GM12878 (cell line): ENCODE results near the gene EXOC4. TPM values are rescaled to one million over a fixed set of nuclear protein-coding genes. Genes with fewer than 3 reads are reported as not detected.

ENCODE experiments used
- ATAC-seq: fragments of 200-7000 bp; cut with Tn5 transposase; 3 replicates; pipeline ENCODE4 v1.9.1; 2020; ENCODE audit warnings: mild to moderate bottlenecking, moderate library complexity
- BruUV-seq: library from RNA; stranded (reverse); fragments of 400-500 nt; replicated peaks from 2 replicates; lab custom pipeline; 2021; lab: Mats Ljungman, UMichigan
- CTCF ChIA-PET: fragments of 300-600 bp; sonication (Branson Sonifier 250); formaldehyde crosslinking; extraction: SDS; loops from one replicate; lab custom pipeline; 2021; ENCODE audit warnings: inconsistent platforms; lab: Yijun Ruan, JAX
- POLR2A ChIA-PET: fragments of 350-600 bp; formaldehyde crosslinking; extraction: SDS; loops from one replicate; lab custom pipeline; 2021; ENCODE audit warnings: inconsistent platforms; lab: Charles Lee
- RAD21 ChIA-PET: fragments of 300-600 bp; sonication (Branson Sonifier 250); formaldehyde crosslinking; loops from one replicate; lab custom pipeline; 2023; ENCODE audit warnings: antibody characterized with exemption; ENCODE audit not compliant: unreplicated experiment; lab: Charles Lee
- SMC1A ChIA-PET: fragments of 300-600 bp; sonication (Branson Sonifier 250); formaldehyde crosslinking; loops from one replicate; lab custom pipeline; 2023; ENCODE audit not compliant: unreplicated experiment, uncharacterized antibody; lab: Charles Lee
- DNase-seq: peaks from one replicate; pipeline ENCODE4 v3.0.0-alpha.2; 2011; ENCODE audit warnings: low read depth, low spot score
- FAIRE-seq: peaks from 3 replicates; lab custom pipeline; 2011; peaks lifted over from hg19 to GRCh38; lab: Jason Lieb, UNC
- H2AFZ ChIP-seq: 2 replicates; pipeline ENCODE4 v1.6.0; 2011; ENCODE audit warnings: low read depth, low read length, control low read depth; ENCODE audit not compliant: control insufficient read depth
- H3K27ac ChIP-seq: 2 replicates; pipeline ENCODE4 v1.5.1; 2011; ENCODE audit warnings: control low read depth; ENCODE audit not compliant: control insufficient read depth, insufficient read depth
- H3K27me3 ChIP-seq, 2 experiments: replicated peaks in 1 of 2; 2 replicates each; pipeline versions ENCODE4 v1.6.0 to v1.6.1; 2011; ENCODE audit warnings: low read length in 1 of 2; ENCODE audit not compliant: control insufficient read depth in 2 of 2, insufficient read depth in 2 of 2
- H3K36me3 ChIP-seq, 2 experiments: 2 replicates each; pipeline ENCODE4 v1.5.1; 2011; ENCODE audit warnings: low read length in 1 of 2; ENCODE audit not compliant: control insufficient read depth in 2 of 2, insufficient read depth in 2 of 2
- H3K4me1 ChIP-seq: 2 replicates; pipeline ENCODE4 v1.6.1; 2011; ENCODE audit warnings: mild to moderate bottlenecking, low read length, moderate library complexity, mixed read lengths; ENCODE audit not compliant: control insufficient read depth, insufficient read depth
- H3K4me2 ChIP-seq: 2 replicates; pipeline ENCODE4 v1.6.0; 2011; ENCODE audit warnings: control low read depth; ENCODE audit not compliant: control insufficient read depth, insufficient read depth
- H3K4me3 ChIP-seq: fragments of 200-600 bp; sonication (generic); 2 replicates; pipeline ENCODE4 v1.5.1; 2016
- H3K79me2 ChIP-seq: 2 replicates; pipeline ENCODE4 v1.6.0; 2011; ENCODE audit warnings: low read length; ENCODE audit not compliant: control insufficient read depth, insufficient read depth
- H3K9ac ChIP-seq: 2 replicates; pipeline ENCODE4 v1.8.0; 2011; ENCODE audit warnings: low read length, control low read depth, mixed read lengths; ENCODE audit not compliant: control insufficient read depth, insufficient read depth
- H3K9me3 ChIP-seq: replicated peaks from 3 replicates; pipeline ENCODE4 v1.5.1; 2011; ENCODE audit warnings: mild to moderate bottlenecking, low read length; ENCODE audit not compliant: control insufficient read depth, insufficient read depth
- H4K20me1 ChIP-seq: 2 replicates; pipeline ENCODE4 v1.6.0; 2011; ENCODE audit not compliant: control insufficient read depth, insufficient read depth
- ASH2L ChIP-seq: fragments of 300-600, 200-600 bp; sonication (generic); IDR thresholded peaks from 2 replicates; pipeline ENCODE4 v1.6.1; 2017; ENCODE audit warnings: low read depth, mild to moderate bottlenecking, borderline replicate concordance
- HDGF ChIP-seq: fragments of 450-650 bp; IDR thresholded peaks from 2 replicates; pipeline ENCODE4 v1.6.1; 2016; ENCODE audit warnings: antibody characterized with exemption
- IKZF2 ChIP-seq, 2 experiments: fragments of 450-650 bp; IDR thresholded peaks; 2 replicates each; pipeline ENCODE4 v1.6.1; 2017; ENCODE audit warnings: mild to moderate bottlenecking in 2 of 2, moderate library complexity in 2 of 2
- MTA3 ChIP-seq: IDR thresholded peaks from 2 replicates; pipeline ENCODE4 v1.6.1; 2012; ENCODE audit warnings: low read length, inconsistent platforms, borderline replicate concordance
- MYB ChIP-seq: fragments of 150-350 bp; IDR thresholded peaks from 2 replicates; pipeline ENCODE4 v1.6.1; 2014; ENCODE audit warnings: mild to moderate bottlenecking, low read depth, low read length, borderline replicate concordance
- PML ChIP-seq: IDR thresholded peaks from 2 replicates; pipeline ENCODE4 v1.6.1; 2012; ENCODE audit warnings: low read length, inconsistent platforms
- POLR2AphosphoS2 ChIP-seq: IDR thresholded peaks from 2 replicates; pipeline ENCODE4 v1.6.1; 2011; ENCODE audit warnings: low read depth, mild to moderate bottlenecking, low read length, improper control_type of control experiment, moderate library complexity
- POLR2AphosphoS5 ChIP-seq: IDR thresholded peaks from 2 replicates; pipeline ENCODE4 v1.6.1; 2011; ENCODE audit warnings: mild to moderate bottlenecking, low read length, inconsistent platforms
- SREBF2 ChIP-seq: IDR thresholded peaks from 2 replicates; pipeline ENCODE4 v1.6.1; 2012; ENCODE audit warnings: mild to moderate bottlenecking, low read length
- YY1 ChIP-seq: IDR thresholded peaks from 2 replicates; pipeline ENCODE4 v1.6.1; 2011; ENCODE audit warnings: low read depth, mild to moderate bottlenecking, low read length
- WGBS: methylation state at CpG from one replicate; pipeline ENCODE4 v1.1.6; 2016; ENCODE audit warnings: low lambda C conversion rate; ENCODE audit not compliant: insufficient replicate concordance, insufficient coverage; ENCODE audit errors: missing lambda C conversion rate; 5-methylcytosine and 5-hydroxymethylcytosine counted together
- in situ Hi-C: fragments of 300-500 bp; cut with MboI; formaldehyde crosslinking; loops from 9 replicates; pipeline ENCODE4 v1.14.3; 2018; ENCODE audit warnings: mixed read lengths
- intact Hi-C: fragments of 100-400 bp; cut with micrococcal nuclease; formaldehyde crosslinking; loops from one replicate; pipeline ENCODE4 v1.14.2; 2022; ENCODE audit not compliant: unreplicated experiment
- polyA plus RNA-seq, 11 experiments: library from polyadenylated mRNA; depleted of rRNA in 4 of 11; unstranded in 6 of 11; stranded (reverse) in 5 of 11; fragments of >200 nt; fragmentation: Nextera tagmentation in 4 of 11; fragmentation: Illumina TruSeq in 1 of 11; extraction: Ambion mirVana in 4 of 11; extraction: Trizol in 1 of 11; gene quantifications; 1 replicate in 1 of 11; 2 replicates in 10 of 11; pipeline versions ENCODE4 v1.2.1 to v1.2.3, GENCODE V29; 2011 to 2016; ENCODE audit warnings: inconsistent platforms in 2 of 11, missing spikeins in 2 of 11, low read depth in 1 of 11
- total RNA-seq, 4 experiments: library from RNA; depleted of rRNA in 3 of 4; stranded (reverse); fragments of >200 nt in 3 of 4; fragmentation: Illumina TruSeq in 1 of 4; extraction: Trizol in 1 of 4; gene quantifications; 2 replicates each; pipeline versions ENCODE4 v1.2.1 to v1.2.3, GENCODE V29; 2013 to 2021
- TF ChIP-seq, protein P1 (sequence below): fragments of 450-650 bp; IDR thresholded peaks from 2 replicates; pipeline ENCODE4 v1.6.1; 2017; ENCODE audit warnings: mild to moderate bottlenecking, moderate library complexity
- TF ChIP-seq, protein P2 (sequence below): IDR thresholded peaks from 2 replicates; pipeline ENCODE4 v1.6.1; 2012; ENCODE audit warnings: low read depth, low read length, improper control_type of control experiment
- TF ChIP-seq, protein P3 (sequence below): IDR thresholded peaks from 2 replicates; pipeline ENCODE4 v1.6.1; 2011; ENCODE audit warnings: borderline replicate concordance, low read depth, mild to moderate bottlenecking, moderate library complexity, mixed read lengths, low read length; ENCODE audit not compliant: insufficient read depth; ENCODE audit errors: extremely low read length
- TF ChIP-seq, protein P4 (sequence below): fragments of 450-650 bp; IDR thresholded peaks from 2 replicates; pipeline ENCODE4 v1.6.1; 2016; ENCODE audit warnings: mild to moderate bottlenecking, moderate library complexity, borderline replicate concordance

Gene EXOC4
- total and polyA plus RNA-seq, 10 of the 15 experiments (the other 5 are each of a cell fraction or from before 2014, with no cell fraction given), result 13.2 to 44.5 (median 29.6) TPM

DNA sequence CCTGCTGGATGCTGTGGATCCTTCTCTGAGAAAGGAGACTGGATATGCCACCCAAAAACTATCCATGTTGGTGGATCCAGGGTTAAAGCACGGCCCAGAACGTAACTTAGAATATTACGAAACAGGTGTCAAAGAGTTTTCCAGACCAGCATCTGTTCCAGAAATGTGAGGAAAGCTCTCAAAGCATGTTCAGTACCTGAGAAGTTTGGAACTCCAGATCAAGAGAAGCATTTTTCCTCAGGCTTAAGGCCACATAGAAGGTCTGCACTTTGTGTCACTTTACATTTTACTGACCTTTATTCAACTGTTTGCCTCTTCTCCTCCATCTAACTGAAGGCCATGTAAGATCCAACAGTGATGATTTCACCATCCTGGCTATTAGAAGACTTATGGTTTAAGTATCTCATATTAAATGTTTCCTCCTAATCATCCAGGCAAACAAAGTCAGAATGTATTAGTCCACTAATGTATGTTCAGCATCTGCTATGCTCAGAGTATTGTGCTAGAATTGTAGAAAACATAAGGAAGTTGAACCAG lies 533.6 kb downstream of the EXOC4 start:
- Histone ChIP-seq H3K27me3 (no peaks in the 10 kb centered on the region), H3K4me2 (no peak overlapping the region), H3K9ac (no peak overlapping the region), H3K4me1 (no peaks in the 10 kb centered on the region), H3K9me3 (no peaks in the 10 kb centered on the region), H3K4me3 (no peak overlapping the region), H2AFZ (no peak overlapping the region), H3K27ac (no peak overlapping the region), H4K20me1 (no peaks in the 10 kb centered on the region; the same call in 1 of the 2 replicates), H3K79me2 (no peaks in the 10 kb centered on the region), H3K36me3 (no peaks in the 10 kb centered on the region)
- DNase-seq (no peak), ATAC-seq (no peak), FAIRE-seq (no peak)
- ChIA-PET POLR2A (no interaction called here), SMC1A (no interaction called here), RAD21 (no interaction called here), CTCF (no interaction called here)
- in situ Hi-C loops (no loop called here), intact Hi-C loops (no loop called here)
- 63% methylated on average over 3 of the region's 3 CpGs for WGBS
- no TSS peak for BruUV-seq
- TF ChIP-seq HDGF (no peak), SREBF2 (no peak), POLR2AphosphoS2 (no peak), MYB (no peak), POLR2AphosphoS5 (no peak), MTA3 (no peak), IKZF2 (IDR thresholded peaks at IDR 0.05) (no peak), YY1 (no peak), PML (no peak), ASH2L (no peak)
- TF ChIP-seq, protein P1, sequence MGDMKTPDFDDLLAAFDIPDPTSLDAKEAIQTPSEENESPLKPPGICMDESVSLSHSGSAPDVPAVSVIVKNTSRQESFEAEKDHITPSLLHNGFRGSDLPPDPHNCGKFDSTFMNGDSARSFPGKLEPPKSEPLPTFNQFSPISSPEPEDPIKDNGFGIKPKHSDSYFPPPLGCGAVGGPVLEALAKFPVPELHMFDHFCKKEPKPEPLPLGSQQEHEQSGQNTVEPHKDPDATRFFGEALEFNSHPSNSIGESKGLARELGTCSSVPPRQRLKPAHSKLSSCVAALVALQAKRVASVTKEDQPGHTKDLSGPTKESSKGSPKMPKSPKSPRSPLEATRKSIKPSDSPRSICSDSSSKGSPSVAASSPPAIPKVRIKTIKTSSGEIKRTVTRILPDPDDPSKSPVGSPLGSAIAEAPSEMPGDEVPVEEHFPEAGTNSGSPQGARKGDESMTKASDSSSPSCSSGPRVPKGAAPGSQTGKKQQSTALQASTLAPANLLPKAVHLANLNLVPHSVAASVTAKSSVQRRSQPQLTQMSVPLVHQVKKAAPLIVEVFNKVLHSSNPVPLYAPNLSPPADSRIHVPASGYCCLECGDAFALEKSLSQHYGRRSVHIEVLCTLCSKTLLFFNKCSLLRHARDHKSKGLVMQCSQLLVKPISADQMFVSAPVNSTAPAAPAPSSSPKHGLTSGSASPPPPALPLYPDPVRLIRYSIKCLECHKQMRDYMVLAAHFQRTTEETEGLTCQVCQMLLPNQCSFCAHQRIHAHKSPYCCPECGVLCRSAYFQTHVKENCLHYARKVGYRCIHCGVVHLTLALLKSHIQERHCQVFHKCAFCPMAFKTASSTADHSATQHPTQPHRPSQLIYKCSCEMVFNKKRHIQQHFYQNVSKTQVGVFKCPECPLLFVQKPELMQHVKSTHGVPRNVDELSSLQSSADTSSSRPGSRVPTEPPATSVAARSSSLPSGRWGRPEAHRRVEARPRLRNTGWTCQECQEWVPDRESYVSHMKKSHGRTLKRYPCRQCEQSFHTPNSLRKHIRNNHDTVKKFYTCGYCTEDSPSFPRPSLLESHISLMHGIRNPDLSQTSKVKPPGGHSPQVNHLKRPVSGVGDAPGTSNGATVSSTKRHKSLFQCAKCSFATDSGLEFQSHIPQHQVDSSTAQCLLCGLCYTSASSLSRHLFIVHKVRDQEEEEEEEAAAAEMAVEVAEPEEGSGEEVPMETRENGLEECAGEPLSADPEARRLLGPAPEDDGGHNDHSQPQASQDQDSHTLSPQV, result no peak
- TF ChIP-seq, protein P2, sequence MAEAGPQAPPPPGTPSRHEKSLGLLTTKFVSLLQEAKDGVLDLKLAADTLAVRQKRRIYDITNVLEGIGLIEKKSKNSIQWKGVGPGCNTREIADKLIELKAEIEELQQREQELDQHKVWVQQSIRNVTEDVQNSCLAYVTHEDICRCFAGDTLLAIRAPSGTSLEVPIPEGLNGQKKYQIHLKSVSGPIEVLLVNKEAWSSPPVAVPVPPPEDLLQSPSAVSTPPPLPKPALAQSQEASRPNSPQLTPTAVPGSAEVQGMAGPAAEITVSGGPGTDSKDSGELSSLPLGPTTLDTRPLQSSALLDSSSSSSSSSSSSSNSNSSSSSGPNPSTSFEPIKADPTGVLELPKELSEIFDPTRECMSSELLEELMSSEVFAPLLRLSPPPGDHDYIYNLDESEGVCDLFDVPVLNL, result no peak
- TF ChIP-seq, protein P3, sequence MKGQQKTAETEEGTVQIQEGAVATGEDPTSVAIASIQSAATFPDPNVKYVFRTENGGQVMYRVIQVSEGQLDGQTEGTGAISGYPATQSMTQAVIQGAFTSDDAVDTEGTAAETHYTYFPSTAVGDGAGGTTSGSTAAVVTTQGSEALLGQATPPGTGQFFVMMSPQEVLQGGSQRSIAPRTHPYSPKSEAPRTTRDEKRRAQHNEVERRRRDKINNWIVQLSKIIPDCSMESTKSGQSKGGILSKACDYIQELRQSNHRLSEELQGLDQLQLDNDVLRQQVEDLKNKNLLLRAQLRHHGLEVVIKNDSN, result no peak
- TF ChIP-seq, protein P4, sequence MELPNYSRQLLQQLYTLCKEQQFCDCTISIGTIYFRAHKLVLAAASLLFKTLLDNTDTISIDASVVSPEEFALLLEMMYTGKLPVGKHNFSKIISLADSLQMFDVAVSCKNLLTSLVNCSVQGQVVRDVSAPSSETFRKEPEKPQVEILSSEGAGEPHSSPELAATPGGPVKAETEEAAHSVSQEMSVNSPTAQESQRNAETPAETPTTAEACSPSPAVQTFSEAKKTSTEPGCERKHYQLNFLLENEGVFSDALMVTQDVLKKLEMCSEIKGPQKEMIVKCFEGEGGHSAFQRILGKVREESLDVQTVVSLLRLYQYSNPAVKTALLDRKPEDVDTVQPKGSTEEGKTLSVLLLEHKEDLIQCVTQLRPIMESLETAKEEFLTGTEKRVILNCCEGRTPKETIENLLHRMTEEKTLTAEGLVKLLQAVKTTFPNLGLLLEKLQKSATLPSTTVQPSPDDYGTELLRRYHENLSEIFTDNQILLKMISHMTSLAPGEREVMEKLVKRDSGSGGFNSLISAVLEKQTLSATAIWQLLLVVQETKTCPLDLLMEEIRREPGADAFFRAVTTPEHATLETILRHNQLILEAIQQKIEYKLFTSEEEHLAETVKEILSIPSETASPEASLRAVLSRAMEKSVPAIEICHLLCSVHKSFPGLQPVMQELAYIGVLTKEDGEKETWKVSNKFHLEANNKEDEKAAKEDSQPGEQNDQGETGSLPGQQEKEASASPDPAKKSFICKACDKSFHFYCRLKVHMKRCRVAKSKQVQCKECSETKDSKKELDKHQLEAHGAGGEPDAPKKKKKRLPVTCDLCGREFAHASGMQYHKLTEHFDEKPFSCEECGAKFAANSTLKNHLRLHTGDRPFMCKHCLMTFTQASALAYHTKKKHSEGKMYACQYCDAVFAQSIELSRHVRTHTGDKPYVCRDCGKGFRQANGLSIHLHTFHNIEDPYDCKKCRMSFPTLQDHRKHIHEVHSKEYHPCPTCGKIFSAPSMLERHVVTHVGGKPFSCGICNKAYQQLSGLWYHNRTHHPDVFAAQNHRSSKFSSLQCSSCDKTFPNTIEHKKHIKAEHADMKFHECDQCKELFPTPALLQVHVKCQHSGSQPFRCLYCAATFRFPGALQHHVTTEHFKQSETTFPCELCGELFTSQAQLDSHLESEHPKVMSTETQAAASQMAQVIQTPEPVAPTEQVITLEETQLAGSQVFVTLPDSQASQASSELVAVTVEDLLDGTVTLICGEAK, result no peak
